Neural progenitor cell (in vitro differentiated cells): Measurements from ENCODE around the gene COL21A1. TPM values are rescaled to one million over a fixed set of nuclear protein-coding genes. Genes with fewer than 3 reads are reported as not detected.

Source experiments
- DNase-seq: peaks from one replicate; pipeline ENCODE4 v3.0.0-alpha.2; 2016; ENCODE audit warnings: low spot score
- H2AFZ ChIP-seq: fragments of 200-600 bp; sonication (generic); replicated peaks from 2 replicates; pipeline ENCODE4 v1.6.1; 2016; ENCODE audit warnings: antibody characterized with exemption
- H3F3A ChIP-seq: fragments of 200-600 bp; sonication (generic); 2 replicates; pipeline ENCODE4 v1.6.1; 2016; ENCODE audit warnings: antibody characterized with exemption, low read depth
- H3K27ac ChIP-seq: fragments of 200-600 bp; sonication (generic); 2 replicates; pipeline ENCODE4 v1.5.1; 2016; ENCODE audit warnings: mild to moderate bottlenecking
- H3K27me3 ChIP-seq: fragments of 200-600 bp; sonication (generic); 2 replicates; pipeline ENCODE4 v1.6.1; 2016; ENCODE audit warnings: mild to moderate bottlenecking, moderate library complexity
- H3K36me3 ChIP-seq: fragments of 200-600 bp; sonication (generic); 2 replicates; pipeline ENCODE4 v1.5.1; 2016
- H3K4me1 ChIP-seq: fragments of 200-600 bp; sonication (generic); 2 replicates; pipeline ENCODE4 v1.6.1; 2016; ENCODE audit warnings: mixed run types
- H3K4me2 ChIP-seq: fragments of 200-600 bp; sonication (generic); 2 replicates; pipeline ENCODE4 v1.6.1; 2016
- H3K4me3 ChIP-seq: fragments of 200-600 bp; sonication (generic); 2 replicates; pipeline ENCODE4 v1.5.1; 2016
- H3K79me2 ChIP-seq: fragments of 200-600 bp; sonication (generic); 2 replicates; pipeline ENCODE4 v1.6.1; 2016; ENCODE audit warnings: low read depth
- H3K9ac ChIP-seq: fragments of 200-600 bp; sonication (generic); 2 replicates; pipeline ENCODE4 v1.6.1; 2016
- H3K9me3 ChIP-seq: fragments of 200-600 bp; sonication (generic); 2 replicates; pipeline ENCODE4 v1.5.1; 2016; ENCODE audit warnings: low read depth
- H4K20me1 ChIP-seq: fragments of 200-600 bp; sonication (generic); 2 replicates; pipeline ENCODE4 v1.6.1; 2016; ENCODE audit warnings: low read depth
- H3K27ac Mint-ChIP-seq: 3 replicates; pipeline ENCODE4 v1.8.0; 2021; ENCODE audit warnings: mixed read lengths
- H3K27me3 Mint-ChIP-seq: 2 replicates; pipeline ENCODE4 v1.8.0; 2022; ENCODE audit warnings: low read depth, mild to moderate bottlenecking, inconsistent platforms, moderate library complexity, mixed read lengths; ENCODE audit not compliant: insufficient read depth
- H3K36me3 Mint-ChIP-seq: 3 replicates; pipeline ENCODE4 v1.8.0; 2021; ENCODE audit warnings: mixed read lengths
- H3K4me1 Mint-ChIP-seq: 3 replicates; pipeline ENCODE4 v1.8.0; 2021; ENCODE audit warnings: mixed read lengths
- H3K4me3 Mint-ChIP-seq: 3 replicates; pipeline ENCODE4 v1.8.0; 2021; ENCODE audit warnings: mild to moderate bottlenecking, moderate library complexity, mixed read lengths
- H3K9me3 Mint-ChIP-seq: 3 replicates; pipeline ENCODE4 v1.8.0; 2020; ENCODE audit warnings: mixed read lengths
- EZH2 ChIP-seq: fragments of 200-600 bp; sonication (generic); IDR thresholded peaks from 2 replicates; pipeline ENCODE4 v1.6.1; 2017; ENCODE audit warnings: antibody characterized with exemption, mild to moderate bottlenecking, moderate library complexity
- EZH2phosphoT487 ChIP-seq: fragments of 200-600 bp; sonication (generic); IDR thresholded peaks from 2 replicates; pipeline ENCODE4 v1.6.1; 2017; ENCODE audit warnings: antibody characterized with exemption
- total RNA-seq: library from RNA; depleted of rRNA; stranded (reverse); fragments of >200 nt; gene quantifications from 2 replicates; pipeline ENCODE4 v1.2.3, GENCODE V29; 2015; ENCODE audit warnings: low replicate concordance
- TF ChIP-seq, protein P1 (sequence below): fragments of 200-600 bp; sonication (generic); IDR thresholded peaks from 2 replicates; pipeline ENCODE4 v1.5.1; 2017; ENCODE audit warnings: antibody characterized with exemption, mild to moderate bottlenecking

COL21A1 gene
- total RNA-seq, 1 donor from 2014 or later, result 0.95 TPM

- H2AFZ ChIP-seq, result no peak overlapping the region
- TF ChIP-seq, protein P1, sequence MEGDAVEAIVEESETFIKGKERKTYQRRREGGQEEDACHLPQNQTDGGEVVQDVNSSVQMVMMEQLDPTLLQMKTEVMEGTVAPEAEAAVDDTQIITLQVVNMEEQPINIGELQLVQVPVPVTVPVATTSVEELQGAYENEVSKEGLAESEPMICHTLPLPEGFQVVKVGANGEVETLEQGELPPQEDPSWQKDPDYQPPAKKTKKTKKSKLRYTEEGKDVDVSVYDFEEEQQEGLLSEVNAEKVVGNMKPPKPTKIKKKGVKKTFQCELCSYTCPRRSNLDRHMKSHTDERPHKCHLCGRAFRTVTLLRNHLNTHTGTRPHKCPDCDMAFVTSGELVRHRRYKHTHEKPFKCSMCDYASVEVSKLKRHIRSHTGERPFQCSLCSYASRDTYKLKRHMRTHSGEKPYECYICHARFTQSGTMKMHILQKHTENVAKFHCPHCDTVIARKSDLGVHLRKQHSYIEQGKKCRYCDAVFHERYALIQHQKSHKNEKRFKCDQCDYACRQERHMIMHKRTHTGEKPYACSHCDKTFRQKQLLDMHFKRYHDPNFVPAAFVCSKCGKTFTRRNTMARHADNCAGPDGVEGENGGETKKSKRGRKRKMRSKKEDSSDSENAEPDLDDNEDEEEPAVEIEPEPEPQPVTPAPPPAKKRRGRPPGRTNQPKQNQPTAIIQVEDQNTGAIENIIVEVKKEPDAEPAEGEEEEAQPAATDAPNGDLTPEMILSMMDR, result no peak
- no peak for TF ChIP-seq EZH2phosphoT487
- no peak for TF ChIP-seq EZH2
- no peak overlapping the region for H3K27ac ChIP-seq
- no peaks in the 10 kb centered on the region for H3F3A ChIP-seq
- no peaks in the 10 kb centered on the region for H3K9me3 Mint-ChIP-seq
- no peak overlapping the region for H3K4me3 Mint-ChIP-seq
- H3K79me2 ChIP-seq, result no peaks in the 10 kb centered on the region
- no peak overlapping the region for H3K4me2 ChIP-seq
- no peaks in the 10 kb centered on the region for H3K4me1 ChIP-seq
- H3K4me3 ChIP-seq, result no peak overlapping the region
- no peaks in the 10 kb centered on the region for H3K4me1 Mint-ChIP-seq
- H3K36me3 ChIP-seq, result no peaks in the 10 kb centered on the region
- DNase-seq, result no peak
- H3K27me3 Mint-ChIP-seq, result no peaks in the 10 kb centered on the region
- no peaks in the 10 kb centered on the region for H3K27me3 ChIP-seq
- H3K9ac ChIP-seq, result no peak overlapping the region
- no peaks in the 10 kb centered on the region for H3K36me3 Mint-ChIP-seq
- no peaks in the 10 kb centered on the region for H4K20me1 ChIP-seq
- no peaks in the 10 kb centered on the region for H3K9me3 ChIP-seq
- no peak overlapping the region for H3K27ac Mint-ChIP-seq
These were observed 20.1 kb downstream of the COL21A1 start for GRCh38 chr6:56227071-56227879.

- no peak overlapping the region for H3K9ac ChIP-seq
- H3K79me2 ChIP-seq, result no peaks in the 10 kb centered on the region
- H3K27ac Mint-ChIP-seq, result no peak overlapping the region
- H3K4me3 Mint-ChIP-seq, result no peak overlapping the region
- H3K36me3 ChIP-seq, result no peaks in the 10 kb centered on the region
- no peak overlapping the region for H2AFZ ChIP-seq
- TF ChIP-seq, protein P1, result no peak
- TF ChIP-seq EZH2phosphoT487, result no peak
- TF ChIP-seq EZH2, result no peak
- H3K36me3 Mint-ChIP-seq, result no peaks in the 10 kb centered on the region
- no peaks in the 10 kb centered on the region for H3K27me3 ChIP-seq
- no peak for DNase-seq
- H3K27ac ChIP-seq, result no peak overlapping the region
- H3F3A ChIP-seq, result no peaks in the 10 kb centered on the region
- H3K27me3 Mint-ChIP-seq, result no peaks in the 10 kb centered on the region
- H4K20me1 ChIP-seq, result no peaks in the 10 kb centered on the region
- H3K9me3 Mint-ChIP-seq, result no peaks in the 10 kb centered on the region
- H3K4me1 Mint-ChIP-seq, result no peaks in the 10 kb centered on the region
- H3K9me3 ChIP-seq, result no peaks in the 10 kb centered on the region
- H3K4me1 ChIP-seq, result no peaks in the 10 kb centered on the region
- no peak overlapping the region for H3K4me2 ChIP-seq
- H3K4me3 ChIP-seq, result no peak overlapping the region
These were observed 23.4 kb downstream of the COL21A1 start for GRCh38 chr6:56223995-56224394.

DNA sequence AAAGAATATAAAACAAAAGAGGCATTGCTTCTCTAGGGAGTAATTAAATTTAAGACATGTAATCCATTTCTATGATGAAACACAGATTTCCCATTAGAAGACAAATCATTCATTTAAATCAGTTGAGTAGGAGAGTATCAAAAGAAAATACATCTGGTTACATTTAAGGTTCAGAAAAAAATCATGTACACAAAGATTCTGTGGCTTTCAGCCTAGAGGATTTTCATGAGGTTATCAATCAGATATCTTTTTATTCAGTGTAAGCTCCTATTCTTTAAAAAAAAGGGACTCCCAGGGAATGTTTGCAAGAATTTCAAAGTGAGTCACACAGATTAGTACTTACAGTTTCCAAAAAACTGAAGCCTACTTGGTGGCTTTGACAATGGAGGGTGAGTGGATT, 24.9 kb downstream of the COL21A1 start:
- no peak for DNase-seq
- H3K4me3 Mint-ChIP-seq, result no peak overlapping the region
- Histone ChIP-seq H2AFZ (no peak overlapping the region), H3K27me3 (no peaks in the 10 kb centered on the region), H3K27ac (no peak overlapping the region), H3K9ac (no peak overlapping the region), H3K4me3 (no peak overlapping the region), H3K4me2 (no peak overlapping the region), H3F3A (no peaks in the 10 kb centered on the region), H3K36me3 (no peaks in the 10 kb centered on the region), H3K4me1 (no peaks in the 10 kb centered on the region), H3K79me2 (no peaks in the 10 kb centered on the region), H4K20me1 (no peaks in the 10 kb centered on the region), H3K9me3 (no peaks in the 10 kb centered on the region)
- no peaks in the 10 kb centered on the region for H3K27me3 Mint-ChIP-seq
- no peaks in the 10 kb centered on the region for H3K9me3 Mint-ChIP-seq
- H3K4me1 Mint-ChIP-seq, result no peaks in the 10 kb centered on the region
- no peaks in the 10 kb centered on the region for H3K36me3 Mint-ChIP-seq
- no peak for TF ChIP-seq EZH2
- no peak for TF ChIP-seq EZH2phosphoT487
- TF ChIP-seq, protein P1, result no peak
- H3K27ac Mint-ChIP-seq, result no peak overlapping the region
